MM.1S (cell line): ENCODE results near the gene ALPI.

Experiments
- EZH2 ChIP-seq: fragments of 300-600 bp; sonication (generic); optimal IDR thresholded peaks from 2 replicates; pipeline ENCODE3; 2017; ENCODE audit warnings: low read depth, mild to moderate bottlenecking, antibody characterized with exemption, low read length, mixed read lengths
- EZH2phosphoT487 ChIP-seq: fragments of 300-600 bp; sonication (generic); IDR thresholded peaks from 2 replicates; pipeline ENCODE4 v1.6.1; 2018; ENCODE audit warnings: antibody characterized with exemption, low read length
- TF ChIP-seq, protein P1 (sequence below): fragments of 300-600 bp; sonication (generic); IDR thresholded peaks from 2 replicates; pipeline ENCODE4 v1.5.1; 2016; ENCODE audit warnings: antibody characterized with exemption, low read length, mixed read lengths

GRCh38 chr2:232464544-232464885, 8.6 kb downstream of the ALPI start:
- TF ChIP-seq, protein P1, sequence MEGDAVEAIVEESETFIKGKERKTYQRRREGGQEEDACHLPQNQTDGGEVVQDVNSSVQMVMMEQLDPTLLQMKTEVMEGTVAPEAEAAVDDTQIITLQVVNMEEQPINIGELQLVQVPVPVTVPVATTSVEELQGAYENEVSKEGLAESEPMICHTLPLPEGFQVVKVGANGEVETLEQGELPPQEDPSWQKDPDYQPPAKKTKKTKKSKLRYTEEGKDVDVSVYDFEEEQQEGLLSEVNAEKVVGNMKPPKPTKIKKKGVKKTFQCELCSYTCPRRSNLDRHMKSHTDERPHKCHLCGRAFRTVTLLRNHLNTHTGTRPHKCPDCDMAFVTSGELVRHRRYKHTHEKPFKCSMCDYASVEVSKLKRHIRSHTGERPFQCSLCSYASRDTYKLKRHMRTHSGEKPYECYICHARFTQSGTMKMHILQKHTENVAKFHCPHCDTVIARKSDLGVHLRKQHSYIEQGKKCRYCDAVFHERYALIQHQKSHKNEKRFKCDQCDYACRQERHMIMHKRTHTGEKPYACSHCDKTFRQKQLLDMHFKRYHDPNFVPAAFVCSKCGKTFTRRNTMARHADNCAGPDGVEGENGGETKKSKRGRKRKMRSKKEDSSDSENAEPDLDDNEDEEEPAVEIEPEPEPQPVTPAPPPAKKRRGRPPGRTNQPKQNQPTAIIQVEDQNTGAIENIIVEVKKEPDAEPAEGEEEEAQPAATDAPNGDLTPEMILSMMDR = no peak
- TF ChIP-seq EZH2phosphoT487 (no peak), EZH2 (no peak)
